Epithelial cell of proximal tubule (primary cell): ENCODE results near the gene ECHS1. TPM values are rescaled to one million over a fixed set of nuclear protein-coding genes. Genes with fewer than 3 reads are reported as not detected.
"Not testable (repeated sequence)": the region's sequence is repeated elsewhere in the genome, so short reads cannot be mapped to it uniquely, and the experiment has no call there.

Source experiments
- DNase-seq: peaks from one replicate; pipeline ENCODE4 v3.0.0-alpha.2; 2011; ENCODE audit warnings: low read depth
- H3K4me3 ChIP-seq: 2 replicates; pipeline ENCODE4 v1.5.1; 2011; ENCODE audit warnings: low read depth, mild to moderate bottlenecking, low read length
- total RNA-seq: library from RNA; depleted of rRNA; stranded (reverse); fragments of >200 nt; gene quantifications from 2 replicates; pipeline ENCODE4 v1.2.3, GENCODE V29; 2015
- TF ChIP-seq, protein P1 (sequence below): conservative IDR thresholded peaks from 2 replicates; pipeline ENCODE4 v1.5.1; 2012; ENCODE audit warnings: low read depth, mild to moderate bottlenecking, low read length

Gene ECHS1
- total RNA-seq, 1 donor from 2014 or later: 130 TPM

DNA sequence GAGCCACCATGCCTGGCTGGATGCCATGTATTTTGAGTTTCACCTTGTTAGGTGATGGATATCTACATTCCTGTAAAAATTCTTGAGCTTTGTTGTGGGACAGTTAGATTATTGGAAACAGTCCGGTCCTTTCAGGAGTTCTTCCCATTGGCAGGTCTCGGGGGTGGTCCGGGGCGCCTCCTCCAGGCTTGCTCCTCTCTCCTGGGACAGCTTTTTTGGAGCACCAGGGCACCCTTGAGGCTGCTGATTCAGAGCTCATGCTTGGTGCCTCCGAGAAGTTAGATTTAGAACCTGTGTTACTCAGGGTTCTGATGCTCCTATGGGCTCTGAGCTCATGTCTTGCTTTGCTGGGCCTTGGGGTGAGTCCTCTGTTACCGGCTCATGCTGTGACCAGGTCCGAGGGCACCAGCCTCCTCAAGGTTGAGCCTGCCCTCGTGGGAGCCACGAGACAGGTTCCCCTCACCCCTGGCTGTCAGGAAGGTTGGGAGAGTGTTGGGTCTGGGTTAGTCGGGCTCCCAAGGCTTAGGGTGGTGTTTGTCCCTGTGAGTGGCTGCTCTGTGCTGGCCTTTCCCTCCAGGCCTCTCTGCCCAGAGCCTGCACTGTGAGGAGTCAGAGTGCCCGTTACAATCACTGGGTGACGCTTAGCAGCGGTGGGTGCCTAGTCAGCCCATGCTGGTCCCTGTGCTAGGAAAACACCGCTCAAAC is 45.3 kb upstream of the ECHS1 start:
- DNase-seq: no peak
- H3K4me3 ChIP-seq: no peak overlapping the region
- TF ChIP-seq, protein P1, sequence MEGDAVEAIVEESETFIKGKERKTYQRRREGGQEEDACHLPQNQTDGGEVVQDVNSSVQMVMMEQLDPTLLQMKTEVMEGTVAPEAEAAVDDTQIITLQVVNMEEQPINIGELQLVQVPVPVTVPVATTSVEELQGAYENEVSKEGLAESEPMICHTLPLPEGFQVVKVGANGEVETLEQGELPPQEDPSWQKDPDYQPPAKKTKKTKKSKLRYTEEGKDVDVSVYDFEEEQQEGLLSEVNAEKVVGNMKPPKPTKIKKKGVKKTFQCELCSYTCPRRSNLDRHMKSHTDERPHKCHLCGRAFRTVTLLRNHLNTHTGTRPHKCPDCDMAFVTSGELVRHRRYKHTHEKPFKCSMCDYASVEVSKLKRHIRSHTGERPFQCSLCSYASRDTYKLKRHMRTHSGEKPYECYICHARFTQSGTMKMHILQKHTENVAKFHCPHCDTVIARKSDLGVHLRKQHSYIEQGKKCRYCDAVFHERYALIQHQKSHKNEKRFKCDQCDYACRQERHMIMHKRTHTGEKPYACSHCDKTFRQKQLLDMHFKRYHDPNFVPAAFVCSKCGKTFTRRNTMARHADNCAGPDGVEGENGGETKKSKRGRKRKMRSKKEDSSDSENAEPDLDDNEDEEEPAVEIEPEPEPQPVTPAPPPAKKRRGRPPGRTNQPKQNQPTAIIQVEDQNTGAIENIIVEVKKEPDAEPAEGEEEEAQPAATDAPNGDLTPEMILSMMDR: no peak

DNA sequence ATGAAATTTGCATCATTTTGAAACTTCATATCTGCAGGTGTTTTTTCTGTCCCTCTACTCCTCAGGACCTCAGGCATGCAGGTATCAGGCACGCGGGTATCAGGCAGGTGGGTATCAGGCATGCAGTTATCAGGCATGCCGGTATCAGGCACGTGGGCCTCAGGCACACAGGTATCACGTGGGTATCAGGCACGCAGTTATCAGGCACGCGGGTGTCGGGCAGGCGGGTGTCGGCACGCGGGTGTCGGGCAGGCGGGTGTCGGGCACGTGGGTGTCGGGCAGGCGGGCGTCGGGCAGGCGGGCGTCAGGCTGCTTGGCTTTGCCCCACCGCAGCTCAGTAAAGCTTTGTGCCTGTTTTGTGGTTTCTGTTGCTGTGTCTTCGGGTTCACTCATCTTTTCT is 42.6 kb upstream of the ECHS1 start:
- TF ChIP-seq, protein P1: no peak
- no peak overlapping the region for H3K4me3 ChIP-seq
- DNase-seq: no peak

DNA sequence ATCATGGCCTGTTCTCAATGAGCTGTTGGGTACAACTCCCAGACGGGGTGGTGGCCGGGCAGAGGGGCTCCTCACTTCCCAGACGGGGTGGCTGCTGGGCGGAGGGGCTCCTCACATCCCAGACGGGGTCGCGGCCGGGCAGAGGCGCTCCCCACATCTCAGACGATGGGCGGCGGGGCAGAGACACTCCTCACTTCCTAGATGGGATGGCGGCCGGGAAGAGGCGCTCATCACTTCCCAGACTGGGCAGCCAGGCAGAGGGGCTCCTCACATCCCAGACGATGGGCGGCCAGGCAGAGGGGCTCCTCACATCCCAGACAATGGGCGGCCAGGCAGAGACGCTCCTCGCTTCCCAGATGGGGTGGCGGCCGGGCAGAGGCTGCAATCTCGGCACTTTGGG is 41.2 kb upstream of the ECHS1 start:
- not testable (repeated sequence) for H3K4me3 ChIP-seq, DNase-seq

DNA sequence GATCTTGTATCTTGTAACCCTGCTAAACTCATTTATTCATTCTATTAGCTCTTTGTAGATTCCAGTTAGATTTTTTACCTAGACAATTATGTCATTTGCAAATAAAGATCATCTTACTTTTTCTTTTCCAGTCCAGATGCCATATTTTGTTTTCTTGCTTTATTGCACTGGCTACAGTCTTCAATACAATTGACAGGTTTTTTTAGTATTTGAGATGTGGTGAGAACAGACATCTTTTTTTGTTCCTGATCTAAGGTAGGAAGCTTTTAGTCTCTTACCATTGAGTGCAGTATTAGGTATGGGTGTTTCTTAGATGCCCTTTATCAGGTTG is 39.2 kb upstream of the ECHS1 start:
- TF ChIP-seq, protein P1: no peak
- no peak overlapping the region for H3K4me3 ChIP-seq
- DNase-seq: no peak

DNA sequence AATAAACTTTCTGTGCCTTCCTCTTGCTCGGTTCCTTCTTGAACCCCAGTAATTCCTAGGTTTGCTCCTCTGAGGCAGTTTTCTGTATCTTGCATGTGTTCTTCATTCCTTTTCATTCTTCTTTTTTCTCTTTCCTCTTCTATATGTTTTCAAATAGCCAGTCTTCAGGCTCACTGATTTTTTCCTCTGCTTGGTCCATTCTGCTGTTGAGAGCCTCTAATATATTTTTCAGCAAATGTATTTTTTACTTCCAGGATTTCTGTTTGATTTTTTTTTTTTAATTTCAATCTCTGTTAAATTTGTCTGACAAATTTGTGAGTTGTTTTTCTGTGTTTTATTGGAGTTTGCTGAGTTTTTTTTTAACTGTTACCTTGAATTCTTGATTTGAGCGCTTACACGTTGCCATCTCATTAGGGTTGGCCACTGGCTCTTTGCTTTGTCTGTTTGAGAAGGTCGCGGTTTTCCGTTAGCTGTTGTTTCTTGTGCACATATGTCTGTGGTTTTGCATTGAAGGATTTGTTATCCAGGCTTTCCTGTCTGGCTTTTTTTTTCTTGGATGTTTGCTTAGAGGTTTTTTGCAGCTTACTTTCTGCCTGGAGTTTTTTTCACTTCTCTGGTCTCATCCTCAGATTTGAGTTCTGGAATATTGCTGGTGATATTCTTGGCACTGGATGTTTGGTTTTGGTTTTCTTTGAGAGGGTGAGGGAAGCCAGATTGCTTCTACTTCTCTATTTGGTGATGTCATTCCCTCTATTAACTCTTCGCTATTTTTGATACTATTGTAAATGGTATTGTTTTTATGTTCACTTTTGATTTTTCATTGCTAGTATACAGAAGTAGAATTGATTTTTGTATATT is 38.6 kb upstream of the ECHS1 start:
- H3K4me3 ChIP-seq: no peak overlapping the region
- DNase-seq: no peak
- TF ChIP-seq, protein P1: no peak

DNA sequence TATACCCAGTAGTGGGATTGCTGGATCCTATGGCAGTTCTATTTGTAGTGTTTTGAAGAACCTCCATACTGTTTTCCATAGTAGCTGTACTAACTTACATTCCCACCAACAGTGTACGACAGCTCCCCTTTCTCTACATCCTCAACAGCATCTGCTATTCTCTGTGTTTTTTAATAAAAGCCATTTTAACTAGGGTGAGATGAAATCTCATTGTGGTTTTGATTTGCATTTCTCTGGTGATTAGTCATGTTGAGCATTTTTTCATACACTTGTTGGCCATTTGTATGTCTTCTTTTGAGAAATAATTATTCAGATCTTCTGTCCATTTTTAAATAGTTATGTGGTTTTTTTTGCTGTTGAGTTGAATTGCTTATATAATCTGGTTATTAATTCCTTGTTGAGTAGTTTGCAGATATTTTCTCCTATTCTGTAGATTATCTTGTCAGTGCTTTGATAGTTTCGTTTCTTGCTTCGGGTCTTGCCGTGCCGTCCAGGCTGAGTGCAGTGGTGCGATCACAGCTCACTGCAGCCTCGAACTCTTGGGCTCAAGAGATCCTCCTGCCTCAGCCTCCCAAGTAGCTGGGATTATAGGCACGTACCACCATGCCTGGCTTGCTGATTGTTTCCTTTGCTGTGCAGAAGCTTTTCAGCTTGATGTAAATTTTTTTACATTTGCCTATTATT is 32.8 kb upstream of the ECHS1 start:
- H3K4me3 ChIP-seq: no peak overlapping the region
- TF ChIP-seq, protein P1: no peak
- no peak for DNase-seq

DNA sequence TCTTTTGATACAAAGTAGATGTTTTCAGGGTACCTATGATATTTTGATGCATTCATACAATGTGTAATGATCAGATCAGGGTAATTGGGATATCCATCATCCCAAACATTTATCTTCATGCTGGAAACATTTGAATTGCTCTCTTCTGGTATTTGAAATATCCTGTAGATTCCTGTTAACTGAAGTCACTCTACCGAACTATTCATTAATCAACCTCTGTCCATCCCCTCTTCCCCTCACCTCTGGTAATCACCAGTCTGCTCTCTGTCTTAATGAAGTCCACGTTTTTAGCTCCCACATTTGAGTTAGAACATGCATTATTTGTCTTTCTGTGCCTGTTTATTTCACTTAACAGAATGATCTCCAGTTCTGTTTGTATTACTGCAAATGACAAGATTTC is 32.1 kb upstream of the ECHS1 start:
- TF ChIP-seq, protein P1: no peak
- no peak for DNase-seq
- H3K4me3 ChIP-seq: no peak overlapping the region
